H9 (cell line): Measurements from ENCODE around the gene INCENP. TPM values are rescaled to one million over a fixed set of nuclear protein-coding genes. Genes with fewer than 3 reads are reported as not detected.

Experiments used
- DNase-seq: peaks from one replicate; pipeline ENCODE4 v3.0.0-alpha.2; 2017
- H2AFZ ChIP-seq: one replicate; pipeline ENCODE4 v1.6.1; 2013; ENCODE audit warnings: mild to moderate bottlenecking, low read length, control low read depth, moderate library complexity
- H2AK5ac ChIP-seq: 2 replicates; pipeline ENCODE4 v1.6.1; 2013; ENCODE audit warnings: low read length, control low read depth, mixed read lengths; ENCODE audit not compliant: insufficient read length
- H2BK120ac ChIP-seq: one replicate; pipeline ENCODE4 v1.6.1; 2013; ENCODE audit warnings: low read depth, mild to moderate bottlenecking, low read length, control low read depth, inconsistent platforms; ENCODE audit not compliant: poor library complexity, severe bottlenecking
- H2BK12ac ChIP-seq: 2 replicates; pipeline ENCODE4 v1.6.1; 2013; ENCODE audit warnings: low read length, control low read depth, mixed read lengths, low read depth; ENCODE audit not compliant: insufficient read length
- H2BK15ac ChIP-seq: 2 replicates; pipeline ENCODE4 v1.6.1; 2013; ENCODE audit warnings: low read depth, low read length, control low read depth
- H2BK20ac ChIP-seq: one replicate; pipeline ENCODE4 v1.6.1; 2013; ENCODE audit warnings: low read depth, mild to moderate bottlenecking, low read length, control low read depth, inconsistent platforms; ENCODE audit not compliant: poor library complexity, severe bottlenecking
- H2BK5ac ChIP-seq: 2 replicates; pipeline ENCODE4 v1.6.1; 2013; ENCODE audit warnings: low read length, control low read depth, mixed read lengths; ENCODE audit not compliant: insufficient read length
- H3K14ac ChIP-seq: 2 replicates; pipeline ENCODE4 v1.6.1; 2013; ENCODE audit warnings: low read length, control low read depth; ENCODE audit not compliant: insufficient read depth
- H3K18ac ChIP-seq: 2 replicates; pipeline ENCODE4 v1.6.1; 2013; ENCODE audit warnings: low read depth, mild to moderate bottlenecking, mixed read lengths, low read length, control low read depth; ENCODE audit not compliant: insufficient read length
- H3K23ac ChIP-seq: 2 replicates; pipeline ENCODE4 v1.6.1; 2013; ENCODE audit warnings: low read length, control low read depth, mixed read lengths, low read depth; ENCODE audit not compliant: insufficient read length
- H3K23me2 ChIP-seq: 2 replicates; pipeline ENCODE4 v1.6.1; 2013; ENCODE audit warnings: low read depth, mild to moderate bottlenecking, mixed read lengths, low read length, control low read depth; ENCODE audit not compliant: insufficient read length, poor library complexity, severe bottlenecking
- H3K27ac ChIP-seq: 2 replicates; pipeline ENCODE4 v1.5.1; 2013; ENCODE audit warnings: low read length, control low read depth, mixed read lengths, low read depth; ENCODE audit not compliant: insufficient read length
- H3K27me3 ChIP-seq: 2 replicates; pipeline ENCODE4 v1.6.1; 2013; ENCODE audit warnings: low read length, control low read depth, inconsistent platforms; ENCODE audit not compliant: insufficient read depth
- H3K4ac ChIP-seq: 2 replicates; pipeline ENCODE4 v1.6.1; 2013; ENCODE audit warnings: low read depth, mild to moderate bottlenecking, control low read depth, inconsistent platforms, low read length, moderate library complexity
- H3K4me1 ChIP-seq: 2 replicates; pipeline ENCODE4 v1.6.1; 2013; ENCODE audit warnings: low read length, control low read depth, inconsistent platforms; ENCODE audit not compliant: insufficient read depth
- H3K4me2 ChIP-seq: 2 replicates; pipeline ENCODE4 v1.6.1; 2013; ENCODE audit warnings: low read length, control low read depth, mixed read lengths; ENCODE audit not compliant: insufficient read length, insufficient read depth
- H3K56ac ChIP-seq: 2 replicates; pipeline ENCODE4 v1.6.1; 2013; ENCODE audit warnings: low read depth, mild to moderate bottlenecking, mixed read lengths, low read length, control low read depth; ENCODE audit not compliant: insufficient read length
- H3K79me1 ChIP-seq: 2 replicates; pipeline ENCODE4 v1.6.1; 2013; ENCODE audit warnings: low read depth, mild to moderate bottlenecking, moderate library complexity, low read length, control low read depth, inconsistent platforms; ENCODE audit not compliant: insufficient read depth, poor library complexity, severe bottlenecking
- H3K79me2 ChIP-seq: 2 replicates; pipeline ENCODE4 v1.6.1; 2013; ENCODE audit warnings: low read length, control low read depth, inconsistent platforms; ENCODE audit not compliant: insufficient read depth
- H3K9ac ChIP-seq: 2 replicates; pipeline ENCODE4 v1.6.1; 2013; ENCODE audit warnings: low read length, control low read depth, mixed read lengths; ENCODE audit not compliant: insufficient read length; ENCODE audit errors: extremely low read depth
- H3K9me3 ChIP-seq: one replicate; pipeline ENCODE4 v1.6.1; 2013; ENCODE audit warnings: low read depth, low read length, inconsistent platforms; ENCODE audit not compliant: control insufficient read depth
- H3T11ph ChIP-seq: one replicate; pipeline ENCODE4 v1.6.1; 2013; ENCODE audit warnings: mild to moderate bottlenecking, low read length, control low read depth, inconsistent platforms
- H4K20me1 ChIP-seq: one replicate; pipeline ENCODE4 v1.6.1; 2013; ENCODE audit not compliant: control insufficient read depth, insufficient read length, insufficient read depth
- H4K5ac ChIP-seq: 2 replicates; pipeline ENCODE4 v1.6.1; 2013; ENCODE audit warnings: low read depth, mild to moderate bottlenecking, mixed read lengths, low read length, control low read depth; ENCODE audit not compliant: insufficient read length
- H4K8ac ChIP-seq: replicated peaks from 2 replicates; pipeline ENCODE4 v1.6.1; 2013; ENCODE audit warnings: low read length, control low read depth, mixed read lengths, low read depth; ENCODE audit not compliant: insufficient read length
- H4K91ac ChIP-seq: 2 replicates; pipeline ENCODE4 v1.6.1; 2013; ENCODE audit warnings: low read depth, mild to moderate bottlenecking, moderate library complexity, mixed read lengths, low read length, control low read depth; ENCODE audit not compliant: insufficient read length
- H3K27ac Mint-ChIP-seq, 3 experiments: 2 replicates in 2 of 3; 3 replicates in 1 of 3; pipeline ENCODE4 v1.8.0; 2020 to 2021; ENCODE audit warnings: mixed read lengths in 3 of 3, mild to moderate bottlenecking in 1 of 3, moderate library complexity in 1 of 3
- H3K27me3 Mint-ChIP-seq: 2 replicates; pipeline ENCODE4 v1.8.0; 2021; ENCODE audit warnings: low read depth, mild to moderate bottlenecking, moderate library complexity, mixed read lengths
- H3K36me3 Mint-ChIP-seq, 3 experiments: 2 replicates in 2 of 3; 3 replicates in 1 of 3; pipeline ENCODE4 v1.8.0; 2020 to 2021; ENCODE audit warnings: low read depth in 3 of 3, mixed read lengths in 3 of 3; ENCODE audit not compliant: insufficient read depth in 1 of 3
- H3K4me1 Mint-ChIP-seq, 2 experiments: 2 replicates each; pipeline ENCODE4 v1.8.0; 2020; ENCODE audit warnings: mixed read lengths in 2 of 2
- H3K4me3 Mint-ChIP-seq, 2 experiments: 2 replicates in 1 of 2; 3 replicates in 1 of 2; pipeline ENCODE4 v1.8.0; 2020 to 2021; ENCODE audit warnings: mild to moderate bottlenecking in 2 of 2, mixed read lengths in 2 of 2, moderate library complexity in 1 of 2
- H3K9me3 Mint-ChIP-seq, 2 experiments: 2 replicates in 1 of 2; 3 replicates in 1 of 2; pipeline ENCODE4 v1.8.0; 2020; ENCODE audit warnings: mild to moderate bottlenecking in 2 of 2, mixed read lengths in 2 of 2, moderate library complexity in 1 of 2
- CTCF ChIP-seq: fragments of 200-600 bp; sonication (generic); conservative IDR thresholded peaks from 3 replicates; pipeline ENCODE4 v1.8.0; 2021; ENCODE audit warnings: antibody characterized with exemption, mild to moderate bottlenecking
- WGBS: extraction: QIAGEN DNeasy Blood & Tissue Kit; methylation state at CpG from one replicate; pipeline ENCODE4 v1.1.7; 2013; ENCODE audit warnings: missing lambda C conversion rate, low lambda C conversion rate, mixed read lengths; ENCODE audit not compliant: insufficient read length; ENCODE audit errors: extremely low coverage; 5-methylcytosine and 5-hydroxymethylcytosine counted together
- total RNA-seq: library from RNA; stranded (reverse); gene quantifications from 2 replicates; pipeline ENCODE4 v1.2.1, GENCODE V29; 2021

Gene INCENP
- total RNA-seq, 1 experiment from 2014 or later, result 99.9 TPM

GRCh38 chr11:62129590-62130282 lies 5.9 kb downstream of the INCENP start:
- no peak overlapping the region for H3K23ac ChIP-seq
- no peak overlapping the region for H3K14ac ChIP-seq
- H2BK15ac ChIP-seq, result no peak overlapping the region
- no peak for DNase-seq
- no peak overlapping the region for H3T11ph ChIP-seq
- H3K27me3 ChIP-seq, result no peaks in the 10 kb centered on the region
- H3K79me2 ChIP-seq, result peaks cover 42% of the 10 kb centered on the region; the same call in 1 of the 2 replicates
- H3K9ac ChIP-seq, result no peak overlapping the region
- no peak overlapping the region for H3K4ac ChIP-seq
- no peak for TF ChIP-seq CTCF
- peaks cover 2% of the 10 kb centered on the region; the same call in 1 of the 2 replicates for H3K4me1 ChIP-seq
- Mint-ChIP-seq H3K27me3 (no peaks in the 10 kb centered on the region), H3K27ac (no peak overlapping the region), H3K9me3 (no peaks in the 10 kb centered on the region; a peak in 1 of 5 replicates), H3K36me3 (peaks cover 51 to 78% (median 68%) of the 10 kb centered on the region in 3 experiments), H3K4me3 (no peak overlapping the region), H3K4me1 (peaks cover 11 to 18% of the 10 kb centered on the region in 2 experiments)
- H3K23me2 ChIP-seq, result peaks cover 4% of the 10 kb centered on the region
- H3K79me1 ChIP-seq, result peaks cover 26% of the 10 kb centered on the region
- no peak overlapping the region for H3K4me2 ChIP-seq
- no peak overlapping the region for H2BK12ac ChIP-seq
- H2AFZ ChIP-seq, result no peak overlapping the region
- no peak overlapping the region for H4K8ac ChIP-seq
- H4K91ac ChIP-seq, result no peak overlapping the region
- H2BK120ac ChIP-seq, result no peak overlapping the region
- H3K9me3 ChIP-seq, result no peaks in the 10 kb centered on the region
- H2BK20ac ChIP-seq, result no peak overlapping the region
- no peak overlapping the region for H3K56ac ChIP-seq
- no peak overlapping the region for H2AK5ac ChIP-seq
- H2BK5ac ChIP-seq, result no peak overlapping the region
- no peak overlapping the region for H4K5ac ChIP-seq
- H3K27ac ChIP-seq, result no peak overlapping the region
- H4K20me1 ChIP-seq, result no peaks in the 10 kb centered on the region
- H3K18ac ChIP-seq, result no peak overlapping the region
- no CpG with 5 or more reads among the region's 28 CpGs for WGBS
